Calu3 (cell line): Measurements from ENCODE around the gene KCTD13. TPM values are rescaled to one million over a fixed set of nuclear protein-coding genes. Genes with fewer than 3 reads are reported as not detected.

ENCODE experiments used
- BruUV-seq: library from RNA; stranded (reverse); fragments of 400-500 nt; replicated peaks from 2 replicates; lab custom pipeline; 2021; lab: Mats Ljungman, UMichigan
- CTCF ChIA-PET: fragments of 300-600 bp; sonication (Branson Sonifier 250); formaldehyde crosslinking; loops from one replicate; lab custom pipeline; 2022; ENCODE audit warnings: antibody characterized with exemption; lab: Charles Lee
- DNase-seq: peaks from one replicate; pipeline ENCODE4 v3.0.0; 2022
- H3K27ac Mint-ChIP-seq: one replicate; pipeline ENCODE4 v1.8.0; 2022; ENCODE audit warnings: mixed read lengths; ENCODE audit not compliant: unreplicated experiment
- H3K27me3 Mint-ChIP-seq: one replicate; pipeline ENCODE4 v1.8.0; 2022; ENCODE audit warnings: mixed read lengths; ENCODE audit not compliant: unreplicated experiment
- H3K36me3 Mint-ChIP-seq: one replicate; pipeline ENCODE4 v1.8.0; 2022; ENCODE audit warnings: mild to moderate bottlenecking, moderate library complexity, mixed read lengths; ENCODE audit not compliant: insufficient read depth, unreplicated experiment
- H3K4me1 Mint-ChIP-seq: one replicate; pipeline ENCODE4 v1.8.0; 2022; ENCODE audit warnings: mild to moderate bottlenecking, low read depth, mixed read lengths; ENCODE audit not compliant: unreplicated experiment
- H3K4me3 Mint-ChIP-seq: one replicate; pipeline ENCODE4 v1.8.0; 2022; ENCODE audit warnings: mild to moderate bottlenecking, low read depth, moderate library complexity, mixed read lengths; ENCODE audit not compliant: unreplicated experiment
- H3K9me3 Mint-ChIP-seq: one replicate; pipeline ENCODE4 v1.8.0; 2022; ENCODE audit warnings: low read depth, mixed read lengths; ENCODE audit not compliant: unreplicated experiment
- CTCF ChIP-seq: fragments of 200-600 bp; IDR thresholded peaks from one replicate; pipeline ENCODE4 v1.8.0; 2022; ENCODE audit warnings: antibody characterized with exemption; ENCODE audit not compliant: unreplicated experiment
- intact Hi-C: fragments of 100-400 bp; cut with micrococcal nuclease; formaldehyde crosslinking; loops from one replicate; pipeline ENCODE4 v1.10.0; 2022; ENCODE audit not compliant: unreplicated experiment
- total RNA-seq: library from RNA; stranded (reverse); gene quantifications from 2 replicates; pipeline ENCODE4 v1.2.3, GENCODE V29; 2022

KCTD13 gene
- total RNA-seq, 1 experiment from 2014 or later: 55.8 TPM

GRCh38 chr16:29968205-29968604 lies 42.2 kb upstream of the KCTD13 start:
- no peak for TF ChIP-seq CTCF
- H3K36me3 Mint-ChIP-seq: peaks cover 48% of the 10 kb centered on the region
- H3K4me1 Mint-ChIP-seq: peaks cover 2% of the 10 kb centered on the region
- H3K9me3 Mint-ChIP-seq: no peaks in the 10 kb centered on the region
- no peak overlapping the region for H3K4me3 Mint-ChIP-seq
- H3K27me3 Mint-ChIP-seq: no peaks in the 10 kb centered on the region
- no peak overlapping the region for H3K27ac Mint-ChIP-seq
- no TSS peak for BruUV-seq
- CTCF ChIA-PET: no interaction called here
- intact Hi-C loops: no loop called here
- DNase-seq: no peak

- H3K4me1 Mint-ChIP-seq: peaks cover 11% of the 10 kb centered on the region
- no peaks in the 10 kb centered on the region for H3K27me3 Mint-ChIP-seq
- peak overlapping the region; percentile 92 for H3K27ac Mint-ChIP-seq
- intact Hi-C loops: no loop called here
- H3K36me3 Mint-ChIP-seq: peaks cover 43% of the 10 kb centered on the region
- no peak for DNase-seq
- H3K4me3 Mint-ChIP-seq: peak overlapping the region; percentile 82
- no peaks in the 10 kb centered on the region for H3K9me3 Mint-ChIP-seq
- BruUV-seq: no TSS peak
- no peak for TF ChIP-seq CTCF
- CTCF ChIA-PET: interaction anchor here (2.0 to 2.2 kb wide), 3 partner anchors 10 to 47 kb away, joined by 12 to 19 read pairs (median 17); partner anchors contain the start of gene TAOK2
Measured at GRCh38 chr16:29963021-29963743, 37.2 kb upstream of the KCTD13 start.

- Mint-ChIP-seq H3K4me3 (peak overlapping the region; percentile 82), H3K27me3 (no peaks in the 10 kb centered on the region), H3K36me3 (peaks cover 39% of the 10 kb centered on the region), H3K4me1 (peaks cover 11% of the 10 kb centered on the region), H3K27ac (peak overlapping the region; percentile 92), H3K9me3 (no peaks in the 10 kb centered on the region)
- TF ChIP-seq CTCF: no peak
- BruUV-seq: TSS peak; percentile 70
- intact Hi-C loops: no loop called here
- no peak for DNase-seq
- CTCF ChIA-PET: interaction anchor here (0.7 to 2.2 kb wide), 9 partner anchors 11 to 122 kb away, joined by 3 to 19 read pairs (median 7); partner anchors contain the start of genes ASPHD1, SEZ6L2 and TAOK2
Measured at GRCh38 chr16:29962344-29962994, 36.4 kb upstream of the KCTD13 start.

GRCh38 chr16:29961479-29962343 lies 35.7 kb upstream of the KCTD13 start, which contains the start of gene TMEM219:
TSS of gene TMEM219 (plus strand) at chr16:29962079. CDS start at chr16:29963144, 1,065 bp downstream.
- peak within 1 kb of the TSS; percentile 92 for H3K27ac Mint-ChIP-seq
- TSS peak; percentile 84 for BruUV-seq
- peak; percentile 98 for DNase-seq
- no peaks in the 10 kb centered on the region for H3K27me3 Mint-ChIP-seq
- peak; percentile 72 for TF ChIP-seq CTCF
- peaks cover 11% of the 10 kb centered on the region for H3K4me1 Mint-ChIP-seq
- H3K9me3 Mint-ChIP-seq: no peaks in the 10 kb centered on the region
- intact Hi-C loops: no loop called here
- H3K4me3 Mint-ChIP-seq: peak within 1 kb of the TSS; percentile 82
- CTCF ChIA-PET: interaction anchor here (0.7 to 2.2 kb wide), 9 partner anchors 11 to 122 kb away, joined by 3 to 19 read pairs (median 7); partner anchors contain the start of genes ASPHD1, SEZ6L2 and TAOK2
- peaks cover 37% of the 10 kb centered on the region for H3K36me3 Mint-ChIP-seq
